Choroid plexus epithelial cell (primary cell): ENCODE results near the gene RSU1.
A peak's percentile ranks its signal among the peaks of the same experiment; 100 is the strongest.
"Not testable (repeated sequence)": the region's sequence is repeated elsewhere in the genome, so short reads cannot be mapped to it uniquely, and the experiment has no call there.

Experiments
- DNase-seq: peaks from one replicate; pipeline ENCODE4 v3.0.0-alpha.2; 2010; ENCODE audit warnings: low read depth
- H3K4me3 ChIP-seq: 2 replicates; pipeline ENCODE4 v1.5.1; 2011; ENCODE audit warnings: low read depth, mild to moderate bottlenecking, control low read depth, low read length, moderate library complexity
- CTCF ChIP-seq: conservative IDR thresholded peaks from 2 replicates; pipeline ENCODE4 v1.5.1; 2011; ENCODE audit warnings: low read depth, mild to moderate bottlenecking, control low read depth, inconsistent platforms, low read length, moderate library complexity

The RSU1 gene

GRCh38 chr10:16765509-16766375, 51.5 kb downstream of the RSU1 start:
- DNase-seq = no peak
- H3K4me3 ChIP-seq = no peak overlapping the region
- no peak for TF ChIP-seq CTCF

GRCh38 chr10:16761300-16761699, 55.9 kb downstream of the RSU1 start:
- no peak for DNase-seq
- no peak for TF ChIP-seq CTCF
- no peak overlapping the region for H3K4me3 ChIP-seq

GRCh38 chr10:16756561-16757221, 60.5 kb downstream of the RSU1 start:
- TF ChIP-seq CTCF = no peak
- DNase-seq = peak; percentile 81
- H3K4me3 ChIP-seq = no peak overlapping the region

- H3K4me3 ChIP-seq = no peak overlapping the region
- DNase-seq = no peak
- TF ChIP-seq CTCF = no peak
These were observed 62.5 kb downstream of the RSU1 start for GRCh38 chr10:16754765-16755164.

GRCh38 chr10:16752849-16753248, 64.4 kb downstream of the RSU1 start:
- H3K4me3 ChIP-seq = not testable (repeated sequence)

GRCh38 chr10:16752099-16752498, 65.1 kb downstream of the RSU1 start:
- DNase-seq = no peak
- H3K4me3 ChIP-seq = no peak overlapping the region
- no peak for TF ChIP-seq CTCF

More at GRCh38 chr10:16752849-16753248, 64.4 kb downstream of the RSU1 start:
- not testable (repeated sequence) for DNase-seq

- no peak for TF ChIP-seq CTCF
- DNase-seq = no peak
- no peak overlapping the region for H3K4me3 ChIP-seq
These were observed 66.0 kb downstream of the RSU1 start for GRCh38 chr10:16751244-16751643.
